ENCODE data around the gene MRPL28. TPM values are rescaled to one million over a fixed set of nuclear protein-coding genes. Genes with fewer than 3 reads are reported as not detected.
A peak's percentile ranks its signal among the peaks of the same experiment; 100 is the strongest.
"Not testable (repeated sequence)": the region's sequence is repeated elsewhere in the genome, so short reads cannot be mapped to it uniquely, and the experiment has no call there.

The MRPL28 gene
- total and polyA plus RNA-seq, 8 donors: 39.6 to 59.4 (median 46.8) TPM

DNA sequence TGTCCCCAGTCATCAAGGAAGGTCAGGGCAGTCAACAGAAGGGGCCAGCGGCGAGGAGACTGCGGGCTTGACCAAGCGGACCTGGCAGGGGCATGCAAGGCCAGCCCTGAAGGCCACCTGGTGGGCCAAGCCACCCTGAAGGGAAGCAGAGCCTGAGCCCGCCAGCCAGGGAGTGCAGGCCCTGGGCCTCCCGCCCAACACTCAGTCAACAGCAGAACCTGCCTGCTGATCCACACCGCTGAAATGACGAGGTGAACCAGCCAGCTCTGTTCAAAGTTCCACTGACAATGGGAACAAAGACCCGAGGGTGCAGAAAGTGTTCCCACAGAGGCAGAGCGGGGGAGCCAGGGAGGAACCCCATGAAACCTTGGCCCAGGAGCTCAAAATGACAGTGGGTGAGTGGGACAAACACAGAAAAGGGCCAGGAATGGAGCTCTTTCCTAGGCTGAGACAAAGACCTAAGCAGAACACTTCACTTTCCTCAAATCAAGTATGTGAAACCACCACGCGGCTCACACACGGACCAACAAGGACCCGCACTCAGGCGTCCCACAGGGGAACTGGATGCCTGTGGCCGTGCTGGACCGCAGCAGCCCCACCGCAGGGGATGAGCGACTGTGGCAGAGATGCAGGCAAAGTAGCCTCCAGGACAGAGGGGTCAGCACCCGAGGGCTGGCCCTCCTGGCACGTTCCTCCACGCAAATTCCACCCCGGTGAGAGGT, 29.8 kb downstream of the MRPL28 start:
- intact Hi-C loops (cut with DNase I): no loop called here
- DNase-seq (peak in 1 of 4 donors; percentile 70), ATAC-seq (no peak)
- TF ChIP-seq, protein P1, sequence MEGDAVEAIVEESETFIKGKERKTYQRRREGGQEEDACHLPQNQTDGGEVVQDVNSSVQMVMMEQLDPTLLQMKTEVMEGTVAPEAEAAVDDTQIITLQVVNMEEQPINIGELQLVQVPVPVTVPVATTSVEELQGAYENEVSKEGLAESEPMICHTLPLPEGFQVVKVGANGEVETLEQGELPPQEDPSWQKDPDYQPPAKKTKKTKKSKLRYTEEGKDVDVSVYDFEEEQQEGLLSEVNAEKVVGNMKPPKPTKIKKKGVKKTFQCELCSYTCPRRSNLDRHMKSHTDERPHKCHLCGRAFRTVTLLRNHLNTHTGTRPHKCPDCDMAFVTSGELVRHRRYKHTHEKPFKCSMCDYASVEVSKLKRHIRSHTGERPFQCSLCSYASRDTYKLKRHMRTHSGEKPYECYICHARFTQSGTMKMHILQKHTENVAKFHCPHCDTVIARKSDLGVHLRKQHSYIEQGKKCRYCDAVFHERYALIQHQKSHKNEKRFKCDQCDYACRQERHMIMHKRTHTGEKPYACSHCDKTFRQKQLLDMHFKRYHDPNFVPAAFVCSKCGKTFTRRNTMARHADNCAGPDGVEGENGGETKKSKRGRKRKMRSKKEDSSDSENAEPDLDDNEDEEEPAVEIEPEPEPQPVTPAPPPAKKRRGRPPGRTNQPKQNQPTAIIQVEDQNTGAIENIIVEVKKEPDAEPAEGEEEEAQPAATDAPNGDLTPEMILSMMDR (IDR thresholded peaks at IDR 0.05): no peak
- Histone ChIP-seq H3K9me3 (no peaks in the 10 kb centered on the region), H3K36me3 (peaks cover 0 to 17% of the 10 kb centered on the region in 2 donors), H3K27ac (no peak overlapping the region), H3K4me3 (no peak overlapping the region), H3K4me1 (peaks cover 0 to 66% of the 10 kb centered on the region in 2 donors), H3K27me3 (no peaks in the 10 kb centered on the region)

DNA sequence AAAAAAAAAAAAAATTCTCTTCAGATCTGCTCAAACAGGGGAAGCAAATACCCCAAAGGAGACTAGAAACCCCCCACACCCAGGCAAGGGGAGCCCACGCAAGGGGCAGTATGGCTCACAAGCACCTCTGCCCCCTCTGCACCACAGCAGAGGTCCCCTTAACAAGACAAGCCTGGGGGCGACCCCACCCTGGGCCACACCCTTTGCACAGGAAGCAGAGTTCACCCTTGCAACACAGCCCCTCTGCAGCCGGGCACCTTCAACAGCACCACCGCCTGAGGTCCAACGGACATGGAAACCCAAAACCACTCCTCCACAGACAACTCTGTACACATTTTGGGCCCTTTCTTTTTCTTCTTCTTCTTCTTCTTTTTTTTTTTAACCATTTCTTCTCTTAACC, 30.7 kb downstream of the MRPL28 start:
- H3K27me3 ChIP-seq: no peaks in the 10 kb centered on the region
- H3K4me1 ChIP-seq: peaks cover 0 to 65% of the 10 kb centered on the region in 2 donors
- no peaks in the 10 kb centered on the region for H3K9me3 ChIP-seq
- peaks cover 0 to 8% of the 10 kb centered on the region in 2 donors for H3K36me3 ChIP-seq
- intact Hi-C loops (cut with DNase I): no loop called here
- DNase-seq: peak in 1 of 4 donors; percentile 81
- no peak overlapping the region for H3K4me3 ChIP-seq
- TF ChIP-seq, protein P1 (IDR thresholded peaks at IDR 0.05): no peak
- ATAC-seq: peak; percentile 26
- peak overlapping the region in 1 of 2 donors; percentile 55 for H3K27ac ChIP-seq

DNA sequence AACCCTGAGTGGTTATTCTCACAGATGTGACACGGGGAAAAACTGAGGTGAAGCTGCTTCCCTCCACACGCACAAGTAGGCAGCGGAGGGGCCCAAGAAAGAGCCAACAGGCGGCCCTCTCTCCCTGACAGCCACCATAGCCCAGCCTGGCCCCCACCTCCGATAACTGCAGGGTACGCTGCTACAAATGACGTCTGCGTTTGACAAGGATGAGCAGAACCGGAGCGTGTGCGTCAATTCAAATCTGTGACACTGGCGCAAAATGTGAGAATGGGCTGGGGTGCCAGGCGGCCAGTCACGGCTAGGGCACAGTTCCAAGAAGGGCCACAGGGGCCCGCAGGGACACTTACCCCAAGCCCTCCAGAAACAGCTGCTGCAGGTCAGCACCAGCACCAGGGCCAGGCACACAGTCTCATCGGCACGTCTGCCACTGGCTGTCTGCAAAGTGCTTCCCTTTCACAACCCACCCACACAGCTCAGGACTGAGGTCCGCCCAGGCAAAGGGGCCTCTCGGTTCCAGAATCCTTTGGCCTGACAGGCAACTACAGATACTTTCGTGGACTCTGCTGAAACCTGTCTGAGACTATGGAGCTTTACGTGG, 32.3 kb downstream of the MRPL28 start:
- DNase-seq (peak in 1 of 4 donors; percentile 76), ATAC-seq (no peak)
- Histone ChIP-seq H3K4me1 (peaks cover 0 to 62% of the 10 kb centered on the region in 2 donors), H3K4me3 (no peak overlapping the region), H3K27me3 (no peaks in the 10 kb centered on the region), H3K27ac (peak overlapping the region in 1 of 2 donors; percentile 18), H3K9me3 (no peaks in the 10 kb centered on the region), H3K36me3 (no peaks in the 10 kb centered on the region)
- TF ChIP-seq, protein P1 (IDR thresholded peaks at IDR 0.05): no peak
- intact Hi-C loops (cut with DNase I): no loop called here

DNA sequence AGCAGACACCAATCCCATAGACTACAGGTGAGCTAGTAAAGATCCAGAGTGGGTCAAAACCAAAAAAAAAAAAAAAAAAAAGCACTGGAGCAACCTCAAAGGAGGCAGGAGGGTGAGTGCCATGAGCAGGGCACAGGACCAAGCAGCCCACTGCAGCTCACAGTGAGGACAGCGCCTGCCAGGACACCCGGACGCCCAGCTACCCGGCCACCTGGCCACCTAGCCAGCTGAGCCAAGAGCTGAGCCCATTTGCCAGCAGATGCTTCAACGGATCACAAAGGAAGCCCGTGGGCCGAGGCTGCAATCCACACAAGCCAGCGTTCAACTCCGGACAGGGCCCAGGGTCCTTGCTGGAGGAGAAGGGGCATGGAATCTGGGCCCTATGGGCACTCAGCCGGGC, 32.9 kb downstream of the MRPL28 start:
- TF ChIP-seq, protein P1 (IDR thresholded peaks at IDR 0.05): no peak
- no peak overlapping the region for H3K27ac ChIP-seq
- no peak overlapping the region for H3K4me3 ChIP-seq
- H3K27me3 ChIP-seq: no peaks in the 10 kb centered on the region
- no peaks in the 10 kb centered on the region for H3K9me3 ChIP-seq
- intact Hi-C loops (cut with DNase I): no loop called here
- DNase-seq: peak in 1 of 4 donors; percentile 51
- ATAC-seq: no peak
- peaks cover 0 to 59% of the 10 kb centered on the region in 2 donors for H3K4me1 ChIP-seq
- no peaks in the 10 kb centered on the region for H3K36me3 ChIP-seq

DNA sequence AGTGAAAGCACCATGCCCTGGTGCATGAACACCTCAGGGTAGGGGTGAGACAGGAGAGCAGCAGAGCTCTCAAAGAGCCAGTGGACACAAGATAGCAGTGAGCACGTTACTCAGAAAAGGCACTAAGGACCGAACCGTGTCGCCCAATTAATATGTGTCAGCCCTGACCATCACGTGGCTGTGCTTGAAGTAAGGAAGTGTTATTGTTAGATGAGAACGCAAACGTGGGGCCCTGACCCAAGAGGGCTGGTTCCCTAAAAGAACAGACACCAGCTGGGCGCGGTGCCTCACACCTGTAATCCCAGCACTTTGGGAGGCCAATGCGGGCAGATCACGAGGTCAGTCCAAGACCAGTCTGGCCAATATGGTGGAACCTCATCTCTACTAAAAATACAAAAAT, 34.1 kb downstream of the MRPL28 start:
- no peaks in the 10 kb centered on the region for H3K9me3 ChIP-seq
- H3K4me3 ChIP-seq: no peak overlapping the region
- H3K27me3 ChIP-seq: no peaks in the 10 kb centered on the region
- peak in 1 of 4 donors; percentile 78 for DNase-seq
- TF ChIP-seq, protein P1 (IDR thresholded peaks at IDR 0.05): no peak
- peaks cover 0 to 67% of the 10 kb centered on the region in 2 donors for H3K4me1 ChIP-seq
- peak; percentile 12 for ATAC-seq
- no peaks in the 10 kb centered on the region for H3K36me3 ChIP-seq
- H3K27ac ChIP-seq: peak overlapping the region in 1 of 2 donors; percentile 60
- intact Hi-C loops (cut with DNase I): no loop called here

DNA sequence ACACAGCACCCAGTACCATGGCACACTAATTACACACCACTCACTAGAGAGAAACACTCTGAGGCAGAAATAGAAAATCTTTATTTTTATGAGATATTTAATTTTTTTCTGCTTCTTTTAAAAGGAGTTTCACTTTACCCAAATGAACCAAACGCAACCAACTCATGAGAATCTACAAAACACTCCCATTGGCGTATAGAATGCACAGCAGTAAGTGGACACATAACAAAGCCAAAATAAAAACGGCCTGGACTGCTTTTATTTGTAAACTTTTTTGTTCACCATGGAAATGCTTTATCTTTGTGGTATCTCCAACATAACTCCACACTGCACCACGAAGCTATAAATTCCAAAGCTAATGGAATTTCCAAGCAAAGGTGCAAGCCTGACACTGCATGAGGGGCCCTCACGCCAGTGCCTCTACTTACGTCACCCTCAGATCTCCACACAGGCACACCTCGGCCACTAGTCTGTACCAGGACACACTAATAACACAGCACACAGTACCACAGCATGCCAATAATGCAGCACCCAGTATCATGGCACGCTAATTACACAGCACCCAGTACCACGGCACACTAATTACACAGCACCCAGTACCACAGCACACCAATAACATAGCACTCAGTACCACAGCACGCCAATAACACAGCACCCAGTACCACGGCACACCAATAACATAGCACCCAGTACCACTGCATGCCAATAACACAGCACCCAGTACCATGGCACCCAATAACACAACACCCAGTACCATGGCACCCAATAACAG, 35.3 kb downstream of the MRPL28 start:
- H3K27ac ChIP-seq; intact Hi-C loops (cut with DNase I); ATAC-seq; H3K9me3 ChIP-seq; DNase-seq; H3K4me3 ChIP-seq; H3K36me3 ChIP-seq; H3K27me3 ChIP-seq: not testable (repeated sequence)
- peaks cover 0 to 57% of the 10 kb centered on the region in 2 donors for H3K4me1 ChIP-seq

DNA sequence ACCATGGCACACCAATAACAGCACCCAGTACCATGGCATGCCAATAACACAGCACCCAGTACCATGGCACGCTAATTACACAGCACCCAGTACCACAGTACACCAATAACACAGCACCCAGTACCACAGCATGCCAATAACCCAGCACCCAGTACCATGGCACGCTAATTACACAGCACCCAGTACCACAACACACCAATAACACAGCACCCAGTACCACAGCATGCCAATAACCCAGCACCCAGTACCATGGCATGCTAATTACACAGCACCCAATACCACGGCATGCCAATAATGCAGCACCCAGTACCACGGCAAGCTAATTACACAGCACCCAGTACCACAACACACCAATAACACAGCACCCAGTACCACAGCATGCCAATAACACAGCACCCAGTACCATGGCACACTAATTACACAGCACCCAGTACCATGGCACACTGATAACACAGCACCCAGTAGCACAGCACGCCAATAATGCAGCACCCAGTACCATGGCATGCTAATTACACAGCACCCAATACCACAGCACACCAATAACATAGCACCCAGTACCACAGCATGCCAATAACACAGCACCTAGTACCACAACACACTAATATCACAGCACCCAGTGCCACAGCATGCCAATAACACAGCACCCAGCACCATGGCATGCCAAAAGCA, 36.0 kb downstream of the MRPL28 start:
- DNase-seq; ATAC-seq; H3K9me3 ChIP-seq; H3K27me3 ChIP-seq; H3K36me3 ChIP-seq; H3K4me3 ChIP-seq; H3K27ac ChIP-seq; intact Hi-C loops (cut with DNase I): not testable (repeated sequence)
- peaks cover 0 to 50% of the 10 kb centered on the region in 2 donors for H3K4me1 ChIP-seq
